HepG2 (cell line): Measurements from ENCODE around the gene TEAD3. TPM values are rescaled to one million over a fixed set of nuclear protein-coding genes. Genes with fewer than 3 reads are reported as not detected.
"Not testable (repeated sequence)": the region's sequence is repeated elsewhere in the genome, so short reads cannot be mapped to it uniquely, and the experiment has no call there.

ENCODE experiments used
- ATAC-seq: fragments of 200-7000 bp; cut with Tn5 transposase; 3 replicates; pipeline ENCODE4 v1.9.1; 2020; ENCODE audit warnings: mild to moderate bottlenecking, moderate library complexity
- BruUV-seq: library from RNA; stranded (reverse); fragments of 400-500 nt; replicated peaks from 2 replicates; lab custom pipeline; 2021; lab: Mats Ljungman, UMichigan
- CTCF ChIA-PET: fragments of 300-600 bp; formaldehyde crosslinking; extraction: SDS; loops from one replicate; lab custom pipeline; 2021; ENCODE audit warnings: low total read pairs, inconsistent platforms, low intra/inter-chr PET ratio; lab: Yijun Ruan, JAX
- POLR2A ChIA-PET: fragments of 350-600 bp; sonication (Branson Sonifier 250); formaldehyde crosslinking; loops from one replicate; lab custom pipeline; 2020; ENCODE audit warnings: antibody characterized with exemption, inconsistent platforms; lab: Yijun Ruan, JAX
- DNase-seq: peaks from one replicate; pipeline ENCODE4 v3.0.0-alpha.2; 2015; ENCODE audit warnings: low spot score
- FAIRE-seq: peaks from 3 replicates; lab custom pipeline; 2011; peaks lifted over from hg19 to GRCh38; lab: Jason Lieb, UNC
- H2AFZ ChIP-seq: one replicate; pipeline ENCODE4 v1.6.1; 2011; ENCODE audit warnings: low read length, inconsistent platforms
- H3K27ac ChIP-seq: fragments of 300-600 bp; 3 replicates; pipeline ENCODE4 v1.8.0; 2011; ENCODE audit warnings: mixed run types, mild to moderate bottlenecking, mixed read lengths, low read length, inconsistent platforms; ENCODE audit not compliant: insufficient read depth; ENCODE audit errors: extremely low read length
- H3K27me3 ChIP-seq, 2 experiments: fragments of 200-600 bp in 1 of 2; 2 replicates in 1 of 2; 3 replicates in 1 of 2; pipeline versions ENCODE4 v1.6.0 to v1.8.0; 2011; ENCODE audit warnings: low read length in 2 of 2, mild to moderate bottlenecking in 2 of 2, moderate library complexity in 2 of 2, inconsistent platforms in 1 of 2; ENCODE audit not compliant: insufficient read depth in 2 of 2, control insufficient read depth in 1 of 2
- H3K36me3 ChIP-seq, 2 experiments: fragments of 200-600 bp in 1 of 2; replicated peaks in 1 of 2; 2 replicates in 1 of 2; 3 replicates in 1 of 2; pipeline versions ENCODE4 v1.5.1 to v1.8.0; 2011; ENCODE audit warnings: low read length in 2 of 2, inconsistent platforms in 1 of 2; ENCODE audit not compliant: insufficient read depth in 2 of 2, control insufficient read depth in 1 of 2
- H3K4me1 ChIP-seq: 2 replicates; pipeline ENCODE4 v1.5.1; 2012; ENCODE audit warnings: low read length, inconsistent platforms; ENCODE audit not compliant: insufficient read depth
- H3K4me2 ChIP-seq: 2 replicates; pipeline ENCODE4 v1.6.0; 2011; ENCODE audit warnings: low read depth, low read length, inconsistent platforms
- H3K4me3 ChIP-seq, 3 experiments: fragments of 200-600 bp in 1 of 3; sonication (generic), shearing (Covaris generic) in 1 of 3; replicated peaks in 1 of 3; 2 replicates each; pipeline ENCODE4 v1.5.1; 2011 to 2016; ENCODE audit warnings: low read length in 3 of 3, inconsistent platforms in 2 of 3, low read depth in 2 of 3, mild to moderate bottlenecking in 2 of 3, control low read depth in 1 of 3, mixed read lengths in 1 of 3; ENCODE audit not compliant: insufficient read depth in 1 of 3
- H3K79me2 ChIP-seq: one replicate; pipeline ENCODE4 v1.6.1; 2011; ENCODE audit warnings: low read length, inconsistent platforms; ENCODE audit not compliant: insufficient read depth
- H3K9ac ChIP-seq: 2 replicates; pipeline ENCODE4 v1.6.0; 2011; ENCODE audit warnings: mild to moderate bottlenecking, low read depth, low read length, inconsistent platforms; ENCODE audit not compliant: insufficient read depth
- H3K9me3 ChIP-seq: 2 replicates; pipeline ENCODE4 v1.5.1; 2012; ENCODE audit warnings: mild to moderate bottlenecking, low read length
- H4K20me1 ChIP-seq: 2 replicates; pipeline ENCODE4 v1.6.0; 2011; ENCODE audit warnings: inconsistent platforms, mild to moderate bottlenecking, low read length, moderate library complexity; ENCODE audit not compliant: insufficient read depth
- PAWR ChIP-seq: sonication (generic); formaldehyde crosslinking; IDR thresholded peaks from 2 replicates; pipeline ENCODE4 v1.4.0; 2020; ENCODE audit warnings: missing genetic modification reagents, mild to moderate bottlenecking, borderline replicate concordance
- STAG1 ChIP-seq: sonication (generic); formaldehyde crosslinking; IDR thresholded peaks from 2 replicates; pipeline ENCODE4 v1.4.0; 2020; ENCODE audit warnings: missing genetic modification reagents
- TFDP1 ChIP-seq: IDR thresholded peaks from 2 replicates; pipeline ENCODE4 v1.6.1; 2016; ENCODE audit warnings: missing compliant biosample characterization, missing genetic modification reagents, borderline replicate concordance
- ZNF3 ChIP-seq: IDR thresholded peaks from 2 replicates; pipeline ENCODE4 v1.7.0; 2017; ENCODE audit warnings: inconsistent platforms
- WGBS: methylation state at CpG from one replicate; pipeline ENCODE4 v1.1.6; 2017; ENCODE audit warnings: low lambda C conversion rate; 5-methylcytosine and 5-hydroxymethylcytosine counted together
- in situ Hi-C: cut with HindIII; loops from 2 replicates; pipeline ENCODE4 v1.10.0; 2017; ENCODE audit warnings: low pct_unique_long_range_greater_than_20kb; ENCODE audit not compliant: extremely low pct_ligation_motif_present
- intact Hi-C: fragments of 100-400 bp; cut with micrococcal nuclease; formaldehyde crosslinking; loops from one replicate; pipeline ENCODE4 v1.10.0; 2022; ENCODE audit not compliant: unreplicated experiment
- polyA plus RNA-seq, 8 experiments: library from polyadenylated mRNA; depleted of rRNA in 3 of 8; stranded (reverse) in 7 of 8; unstranded in 1 of 8; fragments of >200 nt; fragmentation: Illumina TruSeq in 4 of 8; extraction: Trizol in 4 of 8; gene quantifications; 2 replicates each; pipeline versions ENCODE4 v1.2.1 to v1.2.3, GENCODE V29; 2011 to 2016; ENCODE audit warnings: low read depth in 4 of 8, missing spikeins in 1 of 8, mixed read lengths in 1 of 8; ENCODE audit not compliant: insufficient read depth in 1 of 8
- total RNA-seq, 5 experiments: library from RNA; depleted of rRNA; stranded (reverse); fragments of >200 nt; fragmentation: Illumina TruSeq; extraction: Trizol; gene quantifications; 2 replicates each; pipeline ENCODE4 v1.2.3, GENCODE V29; 2016; ENCODE audit warnings: low read depth in 1 of 5
- TF ChIP-seq, protein P1 (sequence below): sonication (generic); formaldehyde crosslinking; IDR thresholded peaks from 2 replicates; pipeline ENCODE4 v1.5.0; 2020; ENCODE audit warnings: mild to moderate bottlenecking, missing genetic modification reagents, moderate library complexity
- TF ChIP-seq, protein P2 (sequence below): sonication (generic); formaldehyde crosslinking; IDR thresholded peaks from 2 replicates; pipeline ENCODE4 v1.5.0; 2020; ENCODE audit warnings: mild to moderate bottlenecking, missing genetic modification reagents

TEAD3 gene
- total and polyA plus RNA-seq, 2 of the 13 experiments (the other 11 are each of a cell fraction or from before 2014, with no cell fraction given) = 15.1 to 16.5 TPM

DNA sequence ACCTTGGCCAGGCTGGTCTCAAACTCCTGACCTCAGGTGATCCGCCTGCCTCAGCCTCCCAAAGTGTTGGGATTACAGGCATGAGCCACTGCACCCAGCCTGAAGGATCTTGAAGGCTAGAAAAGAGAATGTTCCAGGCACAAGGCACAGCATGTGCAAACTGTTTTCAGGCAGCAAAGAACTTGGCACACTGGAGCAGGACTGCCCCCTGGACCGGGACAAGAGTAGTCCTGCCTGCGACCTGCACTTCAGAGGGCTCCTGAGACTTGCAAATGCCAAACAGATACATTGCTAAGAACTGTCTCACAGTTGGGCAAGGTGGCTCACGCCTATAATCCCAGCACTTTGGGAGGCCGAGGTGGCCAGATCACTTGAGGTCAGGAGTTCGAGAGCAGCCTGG is 19.1 kb upstream of the TEAD3 start:
- CTCF ChIA-PET, H3K4me2 ChIP-seq, H4K20me1 ChIP-seq, H3K4me3 ChIP-seq: not testable (repeated sequence)
- ATAC-seq = peak; percentile 42
- POLR2A ChIA-PET = interaction anchor here (1.2 kb wide), 1 partner anchor 19 kb away, joined by 4 read pairs; the partner anchor contains the start of gene TEAD3
- H3K4me1 ChIP-seq = peaks cover 12% of the 10 kb centered on the region; the same call in 1 of the 2 replicates
- TF ChIP-seq, protein P1, sequence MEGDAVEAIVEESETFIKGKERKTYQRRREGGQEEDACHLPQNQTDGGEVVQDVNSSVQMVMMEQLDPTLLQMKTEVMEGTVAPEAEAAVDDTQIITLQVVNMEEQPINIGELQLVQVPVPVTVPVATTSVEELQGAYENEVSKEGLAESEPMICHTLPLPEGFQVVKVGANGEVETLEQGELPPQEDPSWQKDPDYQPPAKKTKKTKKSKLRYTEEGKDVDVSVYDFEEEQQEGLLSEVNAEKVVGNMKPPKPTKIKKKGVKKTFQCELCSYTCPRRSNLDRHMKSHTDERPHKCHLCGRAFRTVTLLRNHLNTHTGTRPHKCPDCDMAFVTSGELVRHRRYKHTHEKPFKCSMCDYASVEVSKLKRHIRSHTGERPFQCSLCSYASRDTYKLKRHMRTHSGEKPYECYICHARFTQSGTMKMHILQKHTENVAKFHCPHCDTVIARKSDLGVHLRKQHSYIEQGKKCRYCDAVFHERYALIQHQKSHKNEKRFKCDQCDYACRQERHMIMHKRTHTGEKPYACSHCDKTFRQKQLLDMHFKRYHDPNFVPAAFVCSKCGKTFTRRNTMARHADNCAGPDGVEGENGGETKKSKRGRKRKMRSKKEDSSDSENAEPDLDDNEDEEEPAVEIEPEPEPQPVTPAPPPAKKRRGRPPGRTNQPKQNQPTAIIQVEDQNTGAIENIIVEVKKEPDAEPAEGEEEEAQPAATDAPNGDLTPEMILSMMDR = peak; percentile 36
- peak; percentile 47 for TF ChIP-seq STAG1 (CRISPR knock-in tag)
- TF ChIP-seq, all 625 proteins: peak for 2; not testable (repeated sequence) for 623
- DNase-seq, intact Hi-C loops, FAIRE-seq, H3K36me3 ChIP-seq, H3K27ac ChIP-seq, H3K79me2 ChIP-seq, BruUV-seq, in situ Hi-C loops, H3K9me3 ChIP-seq, H2AFZ ChIP-seq, H3K9ac ChIP-seq: not testable (repeated sequence)
- H3K27me3 ChIP-seq = peaks cover 4 to 27% of the 10 kb centered on the region in 2 experiments; a peak in 4 of 5 replicates
- 33% methylated on average over 6 of the region's 6 CpGs for WGBS

DNA sequence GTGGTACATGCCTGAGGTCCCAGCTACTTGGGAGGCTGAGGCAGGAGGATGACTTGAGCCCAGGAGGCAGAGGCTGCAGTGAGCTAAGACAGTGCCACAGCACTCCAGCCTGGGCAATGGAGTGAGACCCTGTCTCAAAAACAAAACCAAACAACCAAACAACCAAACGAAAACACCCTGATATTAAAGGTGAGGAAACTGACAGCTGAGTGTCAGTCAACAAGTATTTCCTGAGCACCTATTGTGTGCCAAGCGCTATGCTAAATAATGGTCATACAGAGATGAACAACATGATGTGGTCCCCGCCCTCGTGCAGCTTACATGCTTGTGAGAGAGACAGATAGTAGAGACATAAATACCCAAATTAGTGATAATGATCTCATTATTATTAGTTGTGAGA is 17.7 kb upstream of the TEAD3 start:
- no peak for ATAC-seq
- CTCF ChIA-PET = no interaction called here

More for the DNA sequence above, 17.7 kb upstream of the TEAD3 start:
- 27% methylated on average over 4 of the region's 4 CpGs for WGBS
- Histone ChIP-seq H4K20me1 (no peaks in the 10 kb centered on the region), H3K4me1 (peaks cover 4% of the 10 kb centered on the region; the same call in 1 of the 2 replicates), H2AFZ (no peak overlapping the region), H3K4me3 (no peak overlapping the region), H3K9me3 (no peaks in the 10 kb centered on the region), H3K79me2 (no peaks in the 10 kb centered on the region), H3K4me2 (no peak overlapping the region), H3K27me3 (peaks cover 2 to 38% of the 10 kb centered on the region in 2 experiments; a peak in 4 of 5 replicates), H3K27ac (no peak overlapping the region), H3K36me3 (no peaks in the 10 kb centered on the region), H3K9ac (no peak overlapping the region)
- TF ChIP-seq, protein P2, sequence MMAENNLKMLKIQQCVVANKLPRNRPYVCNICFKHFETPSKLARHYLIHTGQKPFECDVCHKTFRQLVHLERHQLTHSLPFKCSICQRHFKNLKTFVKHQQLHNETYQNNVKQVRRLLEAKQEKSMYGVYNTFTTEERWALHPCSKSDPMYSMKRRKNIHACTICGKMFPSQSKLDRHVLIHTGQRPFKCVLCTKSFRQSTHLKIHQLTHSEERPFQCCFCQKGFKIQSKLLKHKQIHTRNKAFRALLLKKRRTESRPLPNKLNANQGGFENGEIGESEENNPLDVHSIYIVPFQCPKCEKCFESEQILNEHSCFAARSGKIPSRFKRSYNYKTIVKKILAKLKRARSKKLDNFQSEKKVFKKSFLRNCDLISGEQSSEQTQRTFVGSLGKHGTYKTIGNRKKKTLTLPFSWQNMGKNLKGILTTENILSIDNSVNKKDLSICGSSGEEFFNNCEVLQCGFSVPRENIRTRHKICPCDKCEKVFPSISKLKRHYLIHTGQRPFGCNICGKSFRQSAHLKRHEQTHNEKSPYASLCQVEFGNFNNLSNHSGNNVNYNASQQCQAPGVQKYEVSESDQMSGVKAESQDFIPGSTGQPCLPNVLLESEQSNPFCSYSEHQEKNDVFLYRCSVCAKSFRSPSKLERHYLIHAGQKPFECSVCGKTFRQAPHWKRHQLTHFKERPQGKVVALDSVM (CRISPR knock-in tag) = peak; percentile 35; the same call in 1 of the 2 replicates
- TF ChIP-seq TFDP1 (CRISPR knock-in tag) (no peak), ZNF3 (CRISPR knock-in tag) (peak; percentile 87), PAWR (CRISPR knock-in tag) (no peak)
- BruUV-seq = no TSS peak
- in situ Hi-C loops = no loop called here
- POLR2A ChIA-PET = no interaction called here
- intact Hi-C loops = no loop called here
- DNase-seq (no peak), FAIRE-seq (no peak)
